Skin epidermis (tissue), 12 donors: ENCODE results near the gene SLCO2B1.

Experiments used
- H3K27ac ChIP-seq, 21 experiments: fragments of 200-600 bp; sonication (generic) in 11 of 21; one replicate each; pipeline ENCODE4 v1.5.0; 2020; ENCODE audit warnings: mild to moderate bottlenecking in 3 of 21, inconsistent platforms in 2 of 21, moderate library complexity in 2 of 21
- H3K4me3 ChIP-seq, 7 experiments: fragments of 200-600 bp; sonication (generic) in 2 of 7; one replicate each; pipeline ENCODE4 v1.5.0; 2020; ENCODE audit warnings: inconsistent platforms in 2 of 7, mild to moderate bottlenecking in 2 of 7, moderate library complexity in 1 of 7

The SLCO2B1 gene

DNA sequence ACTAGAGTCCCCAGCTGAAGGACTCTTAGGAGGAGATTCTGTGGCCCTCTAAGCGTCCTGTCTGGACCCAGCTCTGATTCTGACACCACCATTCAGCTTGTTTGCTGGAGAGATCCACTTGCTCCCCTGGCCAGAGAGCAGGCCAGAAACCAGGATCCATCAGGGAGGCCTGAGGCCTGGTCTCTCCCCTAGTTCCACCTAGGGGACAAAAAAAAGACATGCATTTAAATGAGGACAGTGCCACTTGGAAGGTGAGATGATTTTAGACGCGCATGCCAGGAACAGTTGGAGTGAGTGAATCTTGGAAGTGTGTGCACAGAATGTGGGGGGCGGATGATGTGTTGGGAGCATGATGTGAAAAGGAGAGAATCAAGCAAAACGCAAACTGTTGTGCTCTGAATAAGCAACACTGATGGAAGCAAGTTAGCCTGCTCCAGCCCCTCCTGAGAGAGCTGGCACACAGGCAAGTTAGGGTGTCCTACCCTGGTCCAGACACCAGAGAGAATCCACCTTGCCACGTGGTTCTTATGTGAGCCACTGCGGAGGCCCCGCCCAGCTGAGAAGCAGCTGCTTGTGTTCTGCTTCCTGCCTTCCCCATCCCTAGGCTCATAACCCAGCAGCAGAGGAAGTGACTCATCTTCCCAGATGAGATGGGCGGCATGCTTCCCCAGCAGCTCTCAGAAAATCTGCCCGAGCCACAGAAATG is 8.0 kb upstream of the SLCO2B1 start:
- H3K27ac ChIP-seq, result peak overlapping the region in 15 of 21 experiments; percentile 3 to 75 (median 44)
- H3K4me3 ChIP-seq, result no peak overlapping the region

DNA sequence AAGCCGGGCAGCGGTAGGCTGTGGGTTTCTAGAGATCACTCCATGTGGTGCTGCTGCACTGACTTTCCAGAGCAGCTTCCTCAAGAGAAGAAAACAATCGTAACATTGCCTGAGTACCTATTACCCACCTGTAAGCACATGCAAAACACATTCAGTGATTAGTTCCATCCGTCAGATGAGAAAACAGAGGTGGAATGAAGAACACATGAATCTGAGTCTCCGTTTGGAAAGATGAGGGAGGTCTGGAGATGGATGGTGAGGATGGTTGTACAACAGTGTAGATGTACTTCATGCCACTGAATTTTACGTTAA is 7.5 kb upstream of the SLCO2B1 start:
- Histone ChIP-seq H3K27ac (peak overlapping the region in 14 of 21 experiments; percentile 3 to 72 (median 43)), H3K4me3 (no peak overlapping the region)

GRCh38 chr11:75144716-75145014 is 6.2 kb upstream of the SLCO2B1 start:
- no peak overlapping the region for H3K4me3 ChIP-seq
- H3K27ac ChIP-seq, result peak overlapping the region in 2 of 21 experiments; percentile 19 to 72

DNA sequence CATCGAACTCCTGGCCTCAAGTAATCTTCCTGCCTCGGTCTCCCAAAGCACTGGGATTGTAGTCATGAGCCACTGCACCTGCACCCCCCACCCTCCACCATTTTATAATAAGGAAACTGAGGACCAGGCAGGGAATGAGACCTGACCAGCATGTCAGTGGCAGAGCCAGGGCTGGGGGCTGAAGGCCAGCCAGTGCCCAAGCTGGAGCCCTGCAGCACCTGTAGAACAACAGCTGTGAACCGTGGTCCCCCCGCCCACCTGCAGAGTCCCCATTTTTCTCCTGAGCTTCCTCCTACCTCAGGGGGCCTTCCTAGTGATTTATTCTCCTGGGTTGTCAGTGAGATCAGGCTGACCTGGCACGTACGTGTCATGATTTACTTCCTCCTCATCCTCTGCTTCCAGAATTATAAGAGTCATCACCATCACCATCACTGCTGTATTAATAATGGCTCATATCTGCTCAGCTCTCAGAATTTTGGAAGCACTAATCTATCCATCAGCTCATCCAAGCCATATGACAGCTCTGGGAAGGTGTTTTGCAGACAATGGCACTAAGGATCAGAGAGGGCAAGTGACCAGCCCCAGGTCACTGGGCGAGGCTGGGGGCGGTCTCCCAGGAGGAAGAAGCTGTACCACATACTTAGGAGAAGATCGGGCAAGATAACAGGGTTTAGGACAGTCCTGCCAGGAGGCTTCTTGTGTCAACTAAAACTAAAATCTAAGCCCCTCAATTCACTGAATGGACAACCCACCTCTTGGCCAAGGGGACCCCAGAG is 5.5 kb upstream of the SLCO2B1 start:
- H3K4me3 ChIP-seq, result no peak overlapping the region
- peak overlapping the region in 1 of 21 experiments; percentile 33 for H3K27ac ChIP-seq

- Histone ChIP-seq H3K4me3 (no peak overlapping the region), H3K27ac (peak overlapping the region in 1 of 21 experiments; percentile 33)
Measured at GRCh38 chr11:75145972-75146519, 4.9 kb upstream of the SLCO2B1 start.

DNA sequence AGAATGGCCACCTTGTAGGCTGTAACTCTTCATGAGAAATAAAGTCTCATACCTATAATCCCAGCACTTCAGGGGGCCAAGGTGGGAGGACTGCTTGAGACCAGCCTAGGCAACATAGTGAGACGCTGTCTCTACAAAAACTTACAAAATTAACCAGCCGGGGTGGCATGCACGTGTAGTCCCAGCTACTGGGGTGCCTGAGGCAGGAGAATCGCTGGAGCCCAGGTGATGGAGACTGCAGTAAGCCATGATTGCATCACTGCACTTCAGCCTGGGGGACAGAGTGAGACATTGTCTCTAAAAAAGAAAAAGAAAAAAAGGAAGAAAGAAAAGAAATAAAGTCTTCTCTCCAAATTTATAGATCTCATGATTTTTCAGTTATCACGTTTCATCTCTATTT is 4.2 kb upstream of the SLCO2B1 start:
- H3K27ac ChIP-seq, result peak overlapping the region in 2 of 21 experiments; percentile 46 to 68
- H3K4me3 ChIP-seq, result no peak overlapping the region

DNA sequence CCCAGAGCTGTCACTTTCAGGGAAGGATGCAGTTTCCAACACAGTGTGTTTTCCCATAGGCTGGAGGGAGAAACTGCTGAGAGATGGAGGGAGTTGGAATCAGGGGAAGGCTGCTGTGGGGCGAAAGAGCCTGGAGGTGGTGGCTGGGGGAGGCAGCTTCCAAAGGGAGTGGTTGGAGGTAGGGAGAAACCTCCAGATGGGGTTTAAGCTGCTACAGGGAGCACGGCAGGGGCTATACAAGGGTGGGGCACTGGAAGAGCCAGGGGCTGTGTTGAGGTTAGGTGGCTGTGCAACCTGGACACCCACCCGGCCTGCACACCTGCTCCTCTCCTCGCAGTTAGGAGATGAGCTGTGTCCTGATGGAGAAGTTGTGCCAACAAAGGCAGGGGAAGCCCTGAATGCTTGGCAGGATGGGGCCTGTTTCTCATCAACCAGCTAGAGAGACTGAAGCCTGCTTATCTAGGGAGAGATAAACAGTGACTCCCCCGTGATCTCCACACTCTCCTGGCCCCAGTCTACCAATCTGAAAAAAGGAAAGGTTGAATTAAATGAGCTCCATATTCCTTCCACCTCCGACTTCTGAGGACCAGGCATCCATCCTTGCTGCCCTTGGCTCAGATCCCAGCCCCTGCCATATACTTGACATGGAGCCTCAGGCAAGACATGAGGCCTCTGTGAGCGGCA is 3.6 kb upstream of the SLCO2B1 start:
- H3K4me3 ChIP-seq, result no peak overlapping the region
- H3K27ac ChIP-seq, result peak overlapping the region in 8 of 21 experiments; percentile 18 to 70 (median 44)

- Histone ChIP-seq H3K27ac (peak overlapping the region in 7 of 21 experiments; percentile 18 to 70 (median 46)), H3K4me3 (no peak overlapping the region)
Measured at GRCh38 chr11:75147875-75148263, 3.0 kb upstream of the SLCO2B1 start.

DNA sequence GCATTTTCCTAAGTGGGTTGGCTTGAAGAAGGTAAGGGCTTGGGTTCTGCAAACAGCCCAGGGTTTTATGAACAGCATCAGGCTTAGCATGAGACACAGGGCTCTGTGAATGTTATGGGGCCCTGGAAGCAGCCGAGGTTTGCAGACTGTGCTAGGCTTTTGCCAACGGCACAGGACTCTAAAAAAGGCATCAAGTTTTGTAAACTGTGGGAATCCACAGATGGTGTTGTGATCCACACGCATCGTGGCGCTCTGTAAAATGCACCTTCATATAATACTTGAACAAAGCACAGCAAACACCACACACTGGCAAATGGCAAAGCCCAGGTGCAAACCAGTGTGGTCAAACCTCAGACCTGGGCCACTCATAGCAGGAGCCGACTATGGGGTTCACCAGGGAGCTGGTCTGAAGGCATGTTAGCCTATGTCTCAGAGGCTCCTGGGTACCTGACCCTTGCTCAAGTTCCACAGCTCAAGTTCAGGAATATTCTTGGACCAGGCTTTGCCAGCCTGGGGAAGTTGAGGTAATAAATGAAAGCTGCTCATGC is 2.4 kb upstream of the SLCO2B1 start:
- Histone ChIP-seq H3K4me3 (no peak overlapping the region), H3K27ac (peak overlapping the region in 5 of 21 experiments; percentile 11 to 70 (median 65))

- peak overlapping the region in 3 of 21 experiments; percentile 1 to 54 (median 23) for H3K27ac ChIP-seq
- no peak overlapping the region for H3K4me3 ChIP-seq
Measured at GRCh38 chr11:75149766-75150465, 991 bp upstream of the SLCO2B1 start.

DNA sequence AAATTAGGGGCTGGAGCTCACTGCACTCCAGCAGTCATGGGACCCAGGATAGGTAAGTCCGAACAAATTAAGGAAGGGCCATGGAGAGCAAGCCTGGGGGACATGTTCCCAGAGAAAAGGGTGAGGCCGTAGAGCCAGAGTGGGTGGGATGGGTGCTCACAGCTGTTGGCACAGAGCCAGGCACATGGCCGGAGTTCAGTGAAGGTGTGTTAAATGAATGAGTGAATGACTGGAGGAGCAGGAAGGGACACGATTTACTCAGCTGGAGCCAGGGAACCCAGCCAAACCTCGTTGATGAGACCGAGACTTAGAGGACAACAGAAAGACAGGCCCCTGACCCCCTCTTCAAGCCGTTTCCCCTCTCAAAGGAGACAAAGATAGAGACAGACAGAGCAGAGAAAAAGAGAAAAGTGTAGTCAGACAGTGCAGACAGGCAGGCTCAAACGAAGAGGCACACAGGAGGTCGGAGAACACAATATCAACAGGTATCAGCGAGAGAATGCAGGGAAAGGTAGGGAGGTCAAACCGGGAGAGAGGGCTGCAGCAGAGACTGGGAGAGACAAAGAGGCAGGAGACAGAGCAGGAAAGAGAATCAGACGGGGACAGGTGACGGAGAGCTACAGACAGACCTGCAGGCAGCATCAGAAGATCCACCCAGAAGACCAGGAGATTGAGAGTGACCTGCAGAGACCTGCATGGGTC is 590 bp downstream of the SLCO2B1 start:
- H3K27ac ChIP-seq, result peak overlapping the region in 14 of 21 experiments; percentile 4 to 70 (median 50)

GRCh38 chr11:75152090-75152489 is 1.2 kb downstream of the SLCO2B1 start:
- Histone ChIP-seq H3K4me3 (peak overlapping the region; percentile 7 to 36 (median 21)), H3K27ac (peak overlapping the region in 11 of 21 experiments; percentile 4 to 70 (median 44))

More for the DNA sequence above, 590 bp downstream of the SLCO2B1 start:
- peak overlapping the region in 5 of 7 experiments; percentile 19 to 36 (median 22) for H3K4me3 ChIP-seq

GRCh38 chr11:75152651-75153427 is 1.9 kb downstream of the SLCO2B1 start:
- peak overlapping the region in 9 of 21 experiments; percentile 1 to 69 (median 26) for H3K27ac ChIP-seq
- peak overlapping the region; percentile 7 to 36 (median 21) for H3K4me3 ChIP-seq

GRCh38 chr11:75154646-75155569 is 4.0 kb downstream of the SLCO2B1 start:
- peak overlapping the region in 2 of 21 experiments; percentile 13 to 29 for H3K27ac ChIP-seq

GRCh38 chr11:75155570-75156422 is 4.9 kb downstream of the SLCO2B1 start:
- no peak overlapping the region for H3K27ac ChIP-seq
- no peak overlapping the region for H3K4me3 ChIP-seq

More at GRCh38 chr11:75154646-75155569, 4.0 kb downstream of the SLCO2B1 start:
- peak overlapping the region in 1 of 7 experiments; percentile 2 for H3K4me3 ChIP-seq

GRCh38 chr11:75158241-75158640 is 7.3 kb downstream of the SLCO2B1 start:
- no peak overlapping the region for H3K27ac ChIP-seq
- no peak overlapping the region for H3K4me3 ChIP-seq
